Measurements from ENCODE around the gene ITIH3.

GRCh38 chr3:52839892-52840545 lies 45.4 kb downstream of the ITIH3 start:
- no peak for TF ChIP-seq CTCF (IDR thresholded peaks at IDR 0.05)
- TF ChIP-seq POLR2A (IDR thresholded peaks at IDR 0.05) = no peak

Measured in Peyer's patch (tissue), 4 donors.